DND-41 (cell line): Measurements from ENCODE around the gene NEURL1B.

ENCODE experiments used
- ATAC-seq: fragments of 200-7000 bp; cut with Tn5 transposase; 3 replicates; pipeline ENCODE4 v1.9.1; 2021; ENCODE audit warnings: low read depth; ENCODE audit not compliant: insufficient read depth
- DNase-seq: peaks from one replicate; pipeline ENCODE4 v3.0.0-alpha.2; 2020
- H2AFZ ChIP-seq: 2 replicates; pipeline ENCODE4 v1.6.0; 2012; ENCODE audit warnings: low read depth, low read length
- H3K27ac ChIP-seq: 2 replicates; pipeline ENCODE4 v1.5.1; 2012; ENCODE audit warnings: low read length, inconsistent platforms
- H3K27me3 ChIP-seq: fragments of 200-600 bp; sonication (generic); 2 replicates; pipeline ENCODE4 v1.6.0; 2012; ENCODE audit warnings: low read length, mild to moderate bottlenecking, inconsistent platforms; ENCODE audit not compliant: insufficient read depth, poor library complexity
- H3K36me3 ChIP-seq: 2 replicates; pipeline ENCODE4 v1.5.1; 2012; ENCODE audit warnings: low read length, inconsistent platforms; ENCODE audit not compliant: insufficient read depth
- H3K4me1 ChIP-seq: 2 replicates; pipeline ENCODE4 v1.5.1; 2012; ENCODE audit warnings: mild to moderate bottlenecking, low read length; ENCODE audit not compliant: insufficient read depth
- H3K4me2 ChIP-seq: 2 replicates; pipeline ENCODE4 v1.6.0; 2012; ENCODE audit warnings: mild to moderate bottlenecking, moderate library complexity, low read length, inconsistent platforms; ENCODE audit not compliant: insufficient read depth
- H3K4me3 ChIP-seq, 2 experiments: fragments of 200-600 bp in 1 of 2; shearing (Covaris generic) in 1 of 2; 2 replicates each; pipeline ENCODE4 v1.5.1; 2012 to 2016; ENCODE audit warnings: inconsistent platforms in 2 of 2, low read length in 2 of 2, mild to moderate bottlenecking in 2 of 2, low read depth in 1 of 2, moderate library complexity in 1 of 2
- H3K79me2 ChIP-seq: 2 replicates; pipeline ENCODE4 v1.6.0; 2012; ENCODE audit warnings: low read length, inconsistent platforms; ENCODE audit not compliant: insufficient read depth
- H3K9ac ChIP-seq: 2 replicates; pipeline ENCODE4 v1.6.0; 2012; ENCODE audit warnings: low read depth, mild to moderate bottlenecking, inconsistent platforms, low read length, moderate library complexity
- H3K9me3 ChIP-seq: 2 replicates; pipeline ENCODE4 v1.5.1; 2012; ENCODE audit warnings: low read length, moderate library complexity, mild to moderate bottlenecking, inconsistent platforms; ENCODE audit not compliant: insufficient read depth, severe bottlenecking
- H4K20me1 ChIP-seq: 2 replicates; pipeline ENCODE4 v1.6.0; 2012; ENCODE audit warnings: low read length; ENCODE audit not compliant: insufficient read depth
- EZH2 ChIP-seq: IDR thresholded peaks from 3 replicates; pipeline ENCODE4 v1.6.1; 2012; ENCODE audit warnings: borderline replicate concordance, low read depth, mild to moderate bottlenecking, moderate library complexity, low read length, inconsistent platforms; ENCODE audit not compliant: severe bottlenecking
- TF ChIP-seq, protein P1 (sequence below): IDR thresholded peaks from 2 replicates; pipeline ENCODE4 v1.5.1; 2012; ENCODE audit warnings: borderline replicate concordance, low read length, moderate library complexity, mild to moderate bottlenecking; ENCODE audit not compliant: poor library complexity, severe bottlenecking; ENCODE audit errors: extremely low read depth

The NEURL1B gene

DNA sequence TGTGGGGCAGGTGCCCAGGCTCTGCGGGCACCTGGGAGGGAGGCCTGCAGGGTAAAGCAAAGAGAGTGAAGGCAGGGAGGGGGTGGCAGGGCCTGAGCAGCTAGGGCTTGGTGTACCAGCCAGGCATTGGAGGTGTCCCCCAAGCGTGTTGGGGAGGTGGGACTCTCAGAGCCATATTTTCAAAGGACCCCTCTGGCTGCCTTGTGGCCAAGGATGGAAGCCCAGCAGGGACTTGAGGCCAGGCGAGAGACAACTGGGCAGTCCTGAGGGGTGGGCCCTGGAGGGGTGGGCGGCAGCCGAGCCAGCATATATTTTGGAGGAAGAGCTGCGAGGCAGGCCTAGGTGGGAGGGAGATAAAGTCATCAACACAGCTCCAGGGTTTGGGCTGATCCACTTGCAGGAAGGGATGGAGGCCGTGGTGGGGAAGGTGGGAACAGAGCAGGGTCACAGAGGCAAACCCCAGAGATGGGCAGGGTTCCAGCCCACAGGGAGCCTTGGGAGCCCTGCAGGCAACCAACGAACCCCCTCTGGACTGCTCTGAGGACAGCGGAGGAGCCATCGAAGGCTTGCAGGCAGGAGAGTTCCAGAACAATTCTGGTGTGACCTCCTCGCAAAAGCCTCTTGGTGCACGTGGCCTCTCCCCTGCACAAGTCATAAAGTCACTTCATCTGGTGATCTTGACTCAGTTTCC lies 94.2 kb downstream of the NEURL1B start:
- DNase-seq, result no peak
- H3K27me3 ChIP-seq, result peaks cover 4% of the 10 kb centered on the region
- no peak overlapping the region for H3K4me3 ChIP-seq
- no peaks in the 10 kb centered on the region for H3K4me1 ChIP-seq
- no peak for ATAC-seq
- no peaks in the 10 kb centered on the region for H3K79me2 ChIP-seq
- no peaks in the 10 kb centered on the region for H3K9me3 ChIP-seq
- H3K4me2 ChIP-seq, result no peak overlapping the region
- no peaks in the 10 kb centered on the region for H3K36me3 ChIP-seq
- no peaks in the 10 kb centered on the region for H4K20me1 ChIP-seq
- H3K9ac ChIP-seq, result no peak overlapping the region
- no peak overlapping the region for H2AFZ ChIP-seq
- no peak overlapping the region for H3K27ac ChIP-seq
- no peak for TF ChIP-seq EZH2
- TF ChIP-seq, protein P1, sequence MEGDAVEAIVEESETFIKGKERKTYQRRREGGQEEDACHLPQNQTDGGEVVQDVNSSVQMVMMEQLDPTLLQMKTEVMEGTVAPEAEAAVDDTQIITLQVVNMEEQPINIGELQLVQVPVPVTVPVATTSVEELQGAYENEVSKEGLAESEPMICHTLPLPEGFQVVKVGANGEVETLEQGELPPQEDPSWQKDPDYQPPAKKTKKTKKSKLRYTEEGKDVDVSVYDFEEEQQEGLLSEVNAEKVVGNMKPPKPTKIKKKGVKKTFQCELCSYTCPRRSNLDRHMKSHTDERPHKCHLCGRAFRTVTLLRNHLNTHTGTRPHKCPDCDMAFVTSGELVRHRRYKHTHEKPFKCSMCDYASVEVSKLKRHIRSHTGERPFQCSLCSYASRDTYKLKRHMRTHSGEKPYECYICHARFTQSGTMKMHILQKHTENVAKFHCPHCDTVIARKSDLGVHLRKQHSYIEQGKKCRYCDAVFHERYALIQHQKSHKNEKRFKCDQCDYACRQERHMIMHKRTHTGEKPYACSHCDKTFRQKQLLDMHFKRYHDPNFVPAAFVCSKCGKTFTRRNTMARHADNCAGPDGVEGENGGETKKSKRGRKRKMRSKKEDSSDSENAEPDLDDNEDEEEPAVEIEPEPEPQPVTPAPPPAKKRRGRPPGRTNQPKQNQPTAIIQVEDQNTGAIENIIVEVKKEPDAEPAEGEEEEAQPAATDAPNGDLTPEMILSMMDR, result no peak

DNA sequence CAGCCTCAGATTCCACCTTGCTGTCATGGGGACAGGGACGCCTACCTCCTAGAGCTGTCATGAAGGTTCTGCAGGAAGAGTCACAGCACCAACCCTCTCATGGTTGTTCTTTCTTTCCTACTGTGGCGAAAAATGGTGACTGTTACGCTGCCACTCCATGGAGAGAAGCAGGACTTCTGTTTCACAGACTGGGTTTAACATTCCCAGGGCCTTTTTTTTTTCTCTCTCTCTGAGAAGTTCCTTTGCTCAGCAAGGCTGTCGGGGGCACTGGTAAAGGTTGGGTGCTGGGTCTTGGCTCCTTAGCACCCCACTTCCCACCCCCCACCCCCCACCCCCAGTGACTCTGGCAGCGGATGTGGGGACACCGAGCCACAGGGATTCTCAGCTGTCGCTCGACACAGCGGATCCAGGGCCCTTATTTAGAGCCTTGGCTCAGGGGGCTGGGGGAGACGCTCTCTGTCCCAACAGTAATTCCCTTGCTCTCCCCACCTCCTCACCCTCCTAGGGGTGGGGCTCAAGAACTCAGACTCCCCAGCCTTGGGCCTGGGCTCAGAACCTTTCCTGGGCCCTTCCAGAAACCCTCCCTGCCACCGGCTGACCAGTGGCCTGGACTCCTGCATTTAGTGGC lies 95.6 kb downstream of the NEURL1B start:
- DNase-seq, result no peak
- H3K9ac ChIP-seq, result no peak overlapping the region
- TF ChIP-seq, protein P1, result no peak
- TF ChIP-seq EZH2, result no peak
- no peak overlapping the region for H2AFZ ChIP-seq
- H4K20me1 ChIP-seq, result no peaks in the 10 kb centered on the region
- H3K27ac ChIP-seq, result no peak overlapping the region
- no peak overlapping the region for H3K4me3 ChIP-seq
- H3K4me1 ChIP-seq, result no peaks in the 10 kb centered on the region
- no peaks in the 10 kb centered on the region for H3K36me3 ChIP-seq
- no peaks in the 10 kb centered on the region for H3K79me2 ChIP-seq
- H3K4me2 ChIP-seq, result no peak overlapping the region
- no peaks in the 10 kb centered on the region for H3K9me3 ChIP-seq
- peaks cover 7% of the 10 kb centered on the region for H3K27me3 ChIP-seq
- no peak for ATAC-seq

DNA sequence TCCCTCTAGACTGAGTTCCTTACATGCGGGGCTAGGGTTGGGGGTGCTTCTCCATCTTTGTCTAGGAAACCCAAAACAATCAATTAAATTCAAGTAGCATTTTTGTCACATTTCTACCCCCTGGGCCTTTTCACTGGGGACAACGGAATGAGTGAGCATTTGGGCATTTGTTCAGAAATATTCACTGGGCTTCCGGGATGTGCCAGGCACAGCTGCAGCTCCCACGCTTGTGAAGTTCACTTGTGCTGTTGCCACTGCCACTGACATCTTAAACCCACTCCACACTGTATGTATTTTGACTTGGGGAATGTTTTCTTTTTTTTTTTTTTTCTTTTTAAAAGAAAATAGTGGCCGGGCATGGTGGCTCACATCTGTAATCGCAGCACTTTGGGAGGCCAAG lies 98.3 kb downstream of the NEURL1B start:
- no peak overlapping the region for H3K4me3 ChIP-seq
- ATAC-seq, result no peak
- H2AFZ ChIP-seq, result no peak overlapping the region
- H3K79me2 ChIP-seq, result no peaks in the 10 kb centered on the region
- H3K9me3 ChIP-seq, result no peaks in the 10 kb centered on the region
- no peak overlapping the region for H3K4me2 ChIP-seq
- no peaks in the 10 kb centered on the region for H3K36me3 ChIP-seq
- H3K9ac ChIP-seq, result no peak overlapping the region
- no peaks in the 10 kb centered on the region for H3K4me1 ChIP-seq
- H4K20me1 ChIP-seq, result no peaks in the 10 kb centered on the region
- peaks cover 3% of the 10 kb centered on the region for H3K27me3 ChIP-seq
- DNase-seq, result no peak
- H3K27ac ChIP-seq, result no peak overlapping the region
- no peak for TF ChIP-seq EZH2
- TF ChIP-seq, protein P1, result no peak
